Astrocyte of the hippocampus (primary cell): Measurements from ENCODE around the gene RNF141.

Experiments used
- DNase-seq: peaks from one replicate; pipeline ENCODE4 v3.0.0; 2011; ENCODE audit warnings: low read depth, low spot score

RNF141 gene

DNA sequence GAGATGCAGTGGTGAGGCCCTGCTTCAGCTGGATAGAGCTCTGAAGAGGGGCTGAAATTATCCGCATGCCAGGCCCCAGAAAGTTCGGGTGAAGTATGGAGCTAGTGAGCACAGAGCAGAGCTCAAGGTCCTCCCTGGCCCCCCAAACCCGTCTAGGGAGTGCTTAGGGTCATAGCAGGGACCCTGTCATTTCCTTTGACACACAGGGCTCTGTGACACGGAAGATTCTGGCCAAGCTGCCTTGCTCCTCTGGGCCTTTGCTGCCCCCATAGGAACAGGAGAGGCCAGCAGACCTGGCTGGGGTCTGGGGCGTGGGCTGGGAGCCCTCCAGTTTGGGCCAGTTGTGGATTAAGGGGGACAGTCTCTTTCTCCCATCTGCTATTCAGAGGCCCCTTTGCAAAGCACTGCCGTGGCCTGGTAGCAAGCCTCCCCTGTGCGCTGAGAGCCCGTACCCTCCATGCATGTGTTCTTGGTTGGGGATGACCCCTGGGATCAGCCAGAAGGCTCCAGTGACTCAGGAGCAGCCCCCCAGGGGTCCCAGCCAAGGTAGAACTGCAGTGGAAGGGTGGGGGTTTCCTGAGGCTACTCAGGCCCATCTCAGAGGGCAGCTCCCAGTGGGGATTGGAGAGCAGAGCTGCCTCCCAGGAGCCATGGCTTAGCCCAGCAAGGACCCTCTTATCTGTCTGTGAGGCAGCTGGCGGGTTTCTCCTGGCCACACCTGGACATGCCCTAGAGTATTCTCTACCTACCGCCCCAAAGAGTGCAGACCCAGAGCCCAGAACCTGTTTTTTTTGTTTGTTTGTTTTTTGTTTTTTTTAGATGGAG, 42.3 kb downstream of the RNF141 start:
- DNase-seq: no peak

DNA sequence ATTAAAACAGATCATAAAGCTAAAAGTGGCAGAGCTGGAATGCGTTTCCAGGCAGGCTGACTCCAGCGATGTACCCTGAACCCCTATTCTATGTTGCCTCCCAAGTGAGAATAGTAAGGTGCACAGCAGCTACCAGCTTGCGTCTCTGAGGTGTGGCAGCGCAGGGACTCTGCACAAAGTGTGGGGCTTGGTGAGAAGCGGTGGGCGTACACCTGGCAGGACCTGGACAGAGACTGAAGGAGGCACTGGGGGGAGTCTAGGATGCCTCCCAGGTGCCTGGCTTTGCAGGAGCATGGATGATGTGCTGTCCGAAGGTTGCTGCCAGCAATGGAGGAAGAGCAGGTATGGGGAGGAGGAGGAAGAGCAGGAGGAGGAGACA, 43.0 kb downstream of the RNF141 start:
- DNase-seq: no peak

DNA sequence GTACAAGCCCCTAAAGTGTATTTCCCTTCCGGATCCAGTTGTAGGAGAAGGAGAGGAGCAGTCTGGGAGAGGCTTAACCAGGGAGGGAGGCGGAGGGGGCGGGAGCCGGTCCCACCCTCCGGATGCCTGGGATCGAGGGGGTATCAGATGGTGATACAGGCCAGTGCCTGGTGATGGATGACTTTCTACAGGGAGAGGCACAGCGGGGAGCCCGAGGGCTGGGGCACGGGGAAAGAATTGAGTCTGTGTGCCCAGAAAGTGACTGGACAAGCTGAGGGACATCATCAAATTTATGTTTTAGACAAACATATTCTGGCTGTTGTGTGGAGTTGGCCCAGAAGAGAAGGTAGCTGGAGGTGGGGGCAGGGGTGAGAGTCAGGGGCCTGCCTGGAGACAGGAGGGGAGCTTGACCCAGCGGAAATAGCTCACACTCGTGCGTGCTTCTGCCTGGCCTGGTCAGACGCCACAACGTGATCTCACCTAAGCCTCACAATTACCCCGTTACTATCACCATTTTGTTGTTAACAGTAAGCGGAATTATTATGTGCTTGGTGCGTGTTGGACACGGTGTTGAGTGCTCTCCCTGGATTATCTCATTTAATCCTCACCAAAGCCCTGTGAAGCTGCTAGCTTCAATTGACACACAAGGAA, 43.5 kb downstream of the RNF141 start:
- DNase-seq: no peak

DNA sequence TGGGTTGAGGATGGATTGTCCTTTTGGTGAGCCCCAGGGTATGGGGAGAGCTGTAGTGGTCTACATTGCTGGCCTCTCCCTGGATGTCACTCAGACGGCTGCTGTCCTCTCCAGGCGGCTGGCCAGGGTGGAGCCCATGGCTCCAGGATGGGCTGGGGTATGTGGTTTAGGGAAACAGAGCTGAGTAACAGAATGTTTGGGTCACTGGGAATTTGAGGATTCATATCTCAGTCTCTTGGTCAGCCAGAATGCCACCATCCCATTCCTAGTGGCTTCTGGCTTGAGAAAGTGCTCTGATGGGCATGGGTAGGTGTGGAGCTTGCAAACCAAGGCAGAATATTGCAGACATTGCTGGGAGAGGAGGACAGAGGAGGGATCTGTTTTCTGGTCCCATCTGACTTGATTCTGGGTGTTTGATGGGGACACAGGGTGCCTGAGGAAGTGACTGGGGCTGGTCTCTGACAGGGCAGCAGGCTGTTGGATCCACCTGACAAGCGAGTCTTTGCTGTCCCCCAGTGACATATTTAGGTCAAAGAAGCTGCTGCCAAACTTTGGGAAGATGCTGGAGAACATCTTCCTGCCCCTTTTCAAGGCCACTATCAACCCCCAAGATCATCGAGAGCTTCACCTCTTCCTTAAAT, 44.6 kb downstream of the RNF141 start:
- DNase-seq: no peak

DNA sequence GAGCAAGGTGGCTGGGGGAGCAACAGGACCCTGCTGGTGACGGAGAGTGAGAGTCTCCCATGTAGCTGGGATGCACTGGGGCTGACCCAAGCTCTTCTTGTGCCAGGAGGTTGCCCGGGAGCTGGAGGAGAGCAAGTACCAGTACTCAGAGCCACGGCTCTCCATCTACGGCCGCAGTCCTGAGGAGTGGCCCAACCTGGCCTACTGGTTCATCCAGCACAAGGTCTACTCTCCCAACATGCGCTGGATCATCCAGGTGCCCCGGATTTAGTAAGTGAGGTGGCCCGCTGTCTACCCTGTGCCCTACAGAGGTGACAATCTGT, 45.6 kb downstream of the RNF141 start:
- no peak for DNase-seq

DNA sequence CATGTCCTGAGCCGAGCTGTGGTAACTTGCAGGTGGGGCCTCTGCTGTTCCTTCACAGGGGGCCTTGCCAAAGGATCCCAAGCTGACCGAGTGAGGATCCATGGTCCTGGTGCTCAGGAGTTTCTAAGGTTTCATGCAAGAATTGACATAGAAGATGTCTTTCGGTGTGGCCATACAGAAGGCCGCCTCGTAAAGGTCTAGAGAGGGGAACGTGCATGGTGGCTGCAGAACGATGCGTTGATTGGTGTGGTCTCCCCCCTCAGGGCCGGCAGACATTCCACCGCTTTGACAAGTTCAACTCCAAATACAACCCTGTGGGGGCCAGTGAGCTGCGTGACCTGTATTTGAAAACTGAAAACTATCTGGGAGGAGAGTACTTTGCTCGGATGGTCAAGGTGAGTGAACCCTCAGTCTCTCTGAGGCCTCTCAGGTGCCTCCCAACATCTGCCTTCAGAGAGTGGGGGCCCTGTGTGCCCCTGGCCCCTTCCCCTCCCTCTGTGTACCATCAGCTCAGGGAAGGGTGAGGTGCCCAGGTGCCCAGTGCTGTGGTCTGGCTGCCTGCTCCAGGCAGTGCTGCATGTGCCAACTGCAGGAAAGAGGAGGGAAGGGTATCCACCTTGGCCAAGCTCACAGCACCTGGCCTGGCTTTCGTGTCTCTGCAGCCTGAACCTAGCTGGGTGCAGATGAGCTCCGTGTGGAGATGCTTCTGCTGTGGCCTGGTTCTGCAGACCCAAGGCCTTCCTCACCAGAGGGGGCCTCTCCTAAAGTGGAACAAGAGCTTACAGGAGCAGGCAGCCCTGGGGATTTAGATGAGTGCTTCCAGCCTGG, 46.1 kb downstream of the RNF141 start:
- no peak for DNase-seq

DNA sequence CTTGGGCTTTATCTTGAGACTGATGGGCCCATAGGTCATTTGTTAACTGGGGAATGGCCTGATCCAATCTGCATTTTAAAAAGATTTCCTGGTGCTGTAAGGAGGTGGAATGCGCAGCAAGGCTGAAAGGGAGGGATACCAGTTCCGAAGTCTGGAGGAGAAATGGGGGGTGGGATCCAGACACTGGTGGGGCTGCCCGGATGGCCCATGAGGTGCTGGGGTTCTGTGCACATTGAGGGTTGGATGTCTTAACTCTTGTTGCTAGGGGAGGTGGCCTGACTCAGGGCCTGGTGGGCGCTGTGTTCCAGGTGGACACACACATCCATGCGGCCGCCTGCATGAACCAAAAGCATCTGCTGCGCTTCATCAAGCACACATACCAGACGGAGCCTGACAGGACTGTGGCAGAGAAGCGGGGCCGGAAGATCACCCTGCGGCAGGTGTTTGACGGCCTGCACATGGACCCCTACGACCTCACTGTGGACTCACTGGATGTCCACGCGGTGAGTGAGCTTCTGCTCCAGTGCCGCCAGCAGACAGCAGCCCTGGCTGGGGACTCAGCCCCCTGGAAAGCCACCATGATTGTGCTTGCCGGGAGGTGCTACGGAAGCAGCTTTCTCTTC, 47.8 kb downstream of the RNF141 start:
- DNase-seq: no peak

DNA sequence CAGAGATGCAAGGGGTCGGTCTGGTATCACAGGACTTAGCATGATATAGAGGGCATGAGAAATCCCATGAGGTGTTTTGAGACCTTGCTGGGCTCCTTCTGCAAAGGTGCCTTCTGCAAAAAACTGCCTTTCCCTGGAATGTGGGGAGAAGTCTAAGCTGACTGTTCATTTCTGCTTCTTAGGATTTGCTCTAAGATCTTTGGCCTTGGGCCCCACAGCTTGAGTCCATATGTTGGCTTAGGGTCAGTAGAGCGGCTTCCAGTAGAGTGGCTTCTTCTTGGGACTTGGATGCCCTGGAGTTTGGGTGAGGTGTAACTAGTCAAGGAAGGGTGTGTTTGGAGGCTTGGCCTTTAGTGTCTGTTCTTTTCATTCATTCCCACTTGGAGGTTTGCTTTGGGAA, 48.9 kb downstream of the RNF141 start:
- DNase-seq: no peak

DNA sequence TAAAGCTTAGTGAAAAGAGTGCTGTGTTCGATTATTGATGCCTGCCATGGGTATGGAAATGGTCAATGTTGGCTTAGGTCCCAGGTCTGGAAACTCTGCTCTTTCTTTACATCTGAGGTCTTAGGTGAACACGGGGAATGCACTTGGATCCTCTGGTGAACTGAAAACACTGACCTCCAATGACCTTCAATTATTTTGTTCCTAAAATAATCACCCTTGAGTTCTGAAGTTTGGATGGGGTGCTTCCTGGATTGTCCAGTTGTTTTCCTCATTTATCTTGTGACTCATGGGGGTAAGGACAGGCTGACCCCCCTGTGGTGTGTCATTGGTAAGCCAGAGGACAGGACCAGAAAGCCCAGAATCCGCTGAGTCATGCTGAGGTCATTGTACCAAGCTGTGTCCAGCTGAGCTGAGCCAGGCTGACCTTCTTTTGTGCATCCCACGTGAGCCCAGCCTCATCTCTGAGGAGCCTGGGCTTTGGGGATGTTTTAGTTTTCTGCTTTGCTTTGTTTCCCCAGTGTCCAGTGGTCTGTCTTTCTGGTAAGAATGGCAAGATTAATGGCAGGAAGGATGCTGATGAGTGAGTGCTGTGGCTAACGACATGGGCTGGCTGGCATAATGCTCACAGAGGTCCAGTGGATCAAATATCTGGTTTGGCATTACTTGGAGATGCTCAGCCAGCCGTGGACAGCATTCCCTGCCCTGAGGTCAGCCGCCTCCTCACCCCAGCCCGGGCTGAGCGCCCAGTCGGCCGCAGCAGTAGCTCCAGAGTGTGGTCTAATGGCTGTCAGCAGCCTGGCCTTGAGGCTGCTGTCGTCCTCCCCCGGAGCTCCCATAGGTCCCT, 50.4 kb downstream of the RNF141 start:
- peak; percentile 93 for DNase-seq

DNA sequence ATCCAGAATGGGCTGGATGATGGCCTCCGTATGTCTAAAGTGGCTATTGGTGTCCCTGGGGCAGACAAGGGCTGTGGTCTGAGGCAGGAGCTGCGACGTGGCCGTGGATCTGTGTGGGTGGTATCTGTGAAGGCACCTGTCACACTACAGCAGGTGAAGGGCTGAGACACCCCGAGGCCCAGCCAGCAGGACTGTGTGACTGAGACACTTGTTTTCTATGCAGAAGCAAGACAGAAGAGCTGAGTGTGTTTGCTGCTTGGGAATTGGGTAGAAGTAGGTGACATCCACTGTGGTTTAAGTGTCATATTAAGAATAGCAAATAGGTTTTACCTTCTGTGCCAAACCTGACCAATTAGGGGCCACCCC, 51.0 kb downstream of the RNF141 start:
- DNase-seq: no peak

DNA sequence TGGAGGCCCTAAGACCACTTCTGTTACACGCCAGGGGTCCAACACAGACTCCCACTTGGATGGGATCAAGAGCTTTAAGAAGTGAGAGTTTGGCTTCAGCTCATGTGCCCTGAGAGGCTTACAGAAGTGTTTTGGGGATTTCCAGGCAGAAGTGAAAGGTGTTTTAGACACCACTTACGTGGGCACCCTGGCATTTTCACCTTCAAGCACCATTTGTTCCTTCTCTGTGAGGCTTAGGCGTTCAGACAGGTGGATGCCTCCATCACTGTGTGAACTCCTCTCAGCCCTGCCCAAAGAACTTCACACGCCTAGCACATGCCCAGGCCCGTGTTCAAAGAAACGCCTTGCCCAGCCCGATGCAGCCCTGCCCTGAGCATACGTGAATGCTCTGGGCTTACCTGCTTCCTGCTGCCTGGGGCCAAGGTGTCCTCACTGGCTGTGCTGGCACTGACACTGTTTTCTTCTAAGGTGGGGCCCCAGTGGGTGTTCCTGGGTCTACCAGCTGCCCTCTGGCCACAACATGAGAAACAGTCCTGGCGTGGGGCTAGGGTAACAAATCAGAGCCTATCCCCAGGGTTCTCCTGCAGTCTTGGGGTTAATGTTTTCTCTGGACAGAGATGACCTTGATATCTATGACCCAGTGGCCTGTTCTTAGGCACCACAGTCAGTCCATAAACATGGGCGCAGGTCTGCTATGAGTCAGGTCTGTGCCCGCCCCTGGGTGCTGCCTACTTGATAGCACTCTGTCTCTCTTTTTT, 51.9 kb downstream of the RNF141 start:
- DNase-seq: no peak

DNA sequence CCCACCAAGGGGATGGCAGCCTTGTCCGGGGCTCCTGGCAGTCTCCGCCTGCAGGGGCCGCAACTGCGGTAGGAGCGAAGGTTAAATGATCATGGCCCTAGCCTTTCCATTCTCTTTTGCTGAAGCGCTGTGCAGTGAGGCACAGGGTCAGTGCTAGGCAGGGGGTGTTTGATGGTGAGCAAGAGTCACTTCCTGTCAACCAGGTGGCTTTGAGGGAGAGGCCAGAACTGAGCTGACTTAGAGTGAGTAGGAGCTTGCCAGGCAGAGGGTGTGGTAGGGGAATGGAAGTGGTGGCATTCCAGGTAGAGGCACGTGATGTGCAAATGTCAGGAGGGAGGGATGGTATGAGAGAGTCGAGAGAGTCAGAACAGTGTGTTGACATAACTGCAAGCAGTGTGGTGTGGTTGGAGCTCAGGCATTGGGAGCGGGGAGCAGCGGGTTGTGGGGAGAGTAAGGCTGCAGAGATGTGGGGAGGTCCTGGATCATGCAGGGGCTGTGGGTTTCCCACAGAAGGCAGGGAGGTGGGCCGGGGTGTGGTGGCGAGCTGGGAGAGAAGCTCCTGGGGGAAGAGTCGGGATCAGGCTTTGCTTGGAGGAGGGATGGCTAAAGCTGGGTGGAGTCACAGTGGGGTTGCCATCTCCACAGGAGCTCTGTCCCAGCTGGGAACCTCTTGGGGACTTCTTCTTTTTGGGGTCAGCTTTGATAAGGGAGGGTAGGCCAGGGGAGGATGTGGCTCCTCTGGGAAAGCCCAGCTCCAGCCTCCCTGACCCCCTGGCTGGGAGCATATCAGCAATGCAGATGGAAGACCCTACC, 52.7 kb downstream of the RNF141 start:
- DNase-seq: no peak

DNA sequence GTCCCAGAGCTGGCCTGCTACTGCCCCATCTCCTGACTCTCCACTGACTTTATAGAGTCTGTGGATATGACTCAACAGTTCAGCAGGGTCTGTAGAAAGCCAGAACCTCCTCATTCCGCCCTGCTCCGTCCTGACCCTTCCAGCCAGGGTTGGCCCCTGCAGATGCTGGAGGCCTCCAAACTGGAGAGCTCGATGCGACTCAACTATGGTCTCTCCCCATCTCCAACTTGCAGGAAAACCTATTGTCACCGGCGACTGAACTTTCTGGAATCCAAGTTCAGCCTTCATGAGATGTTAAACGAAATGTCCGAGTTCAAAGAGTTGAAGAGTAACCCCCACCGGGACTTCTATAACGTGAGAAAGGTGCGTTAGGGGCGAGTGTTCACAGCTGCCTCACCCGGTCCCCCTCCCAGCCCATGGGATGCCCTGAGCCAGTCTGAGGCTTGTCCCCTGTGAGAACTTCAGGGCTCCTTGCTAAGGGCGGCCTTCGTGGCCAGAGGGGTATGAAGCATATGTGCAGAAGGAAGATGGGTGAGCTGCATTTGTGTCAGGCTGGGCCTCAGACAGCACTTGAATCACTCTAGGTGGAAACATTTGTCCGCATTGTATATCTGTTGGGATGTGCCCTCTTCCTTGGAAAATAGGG, 53.9 kb downstream of the RNF141 start:
- DNase-seq: no peak

DNA sequence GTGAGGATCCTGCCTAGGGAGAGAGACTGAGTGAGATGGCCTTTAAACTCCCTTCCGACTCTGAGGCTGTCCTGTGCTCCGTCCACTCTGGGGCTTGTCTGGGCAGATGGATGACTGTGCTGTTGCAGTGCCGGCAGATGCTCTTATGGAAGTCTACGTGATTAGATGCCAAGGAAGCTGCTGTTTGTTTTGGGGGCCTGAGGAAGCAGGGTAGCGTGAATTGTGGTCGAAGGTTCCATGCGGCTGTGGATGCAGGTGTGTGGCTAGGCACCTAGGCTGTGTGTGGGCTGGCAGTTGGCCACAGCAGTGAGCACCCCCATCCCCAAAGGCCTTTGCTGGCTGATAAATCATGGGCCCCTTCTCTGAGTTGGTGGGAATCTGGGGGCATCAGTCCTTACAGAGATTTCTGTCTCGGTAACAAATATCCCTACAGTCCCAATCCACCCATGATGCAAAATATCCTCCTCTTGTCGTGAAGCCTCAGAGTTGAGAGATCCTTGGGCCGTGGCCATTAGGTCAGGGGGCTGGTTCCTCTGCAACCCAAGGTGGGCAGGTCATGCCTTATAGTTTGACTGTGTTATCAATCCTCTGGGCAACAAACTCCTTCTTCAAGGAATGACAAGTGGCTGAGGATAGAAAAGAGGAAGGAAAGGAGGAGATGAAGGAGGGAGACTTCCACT, 54.7 kb downstream of the RNF141 start:
- no peak for DNase-seq

DNA sequence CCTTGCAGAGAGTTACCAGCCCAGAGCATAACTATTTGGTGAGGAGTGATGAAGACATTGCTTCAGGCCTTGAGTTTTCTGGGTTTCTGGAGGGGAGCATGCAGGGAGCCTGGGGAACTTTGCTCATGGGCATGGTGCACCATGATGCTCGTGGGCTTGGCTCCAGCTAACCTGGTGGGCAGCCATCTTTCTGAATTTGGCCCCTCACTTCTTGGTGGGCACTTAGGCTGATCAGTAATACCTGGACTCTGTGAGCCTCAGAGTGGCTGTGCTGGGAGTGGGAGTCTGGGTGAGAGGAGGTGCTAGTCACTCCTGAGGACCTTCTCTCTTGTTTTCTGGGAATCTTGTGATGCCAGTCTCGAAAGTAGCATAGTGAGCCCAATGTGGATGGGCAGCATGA, 55.3 kb downstream of the RNF141 start:
- DNase-seq: no peak

DNA sequence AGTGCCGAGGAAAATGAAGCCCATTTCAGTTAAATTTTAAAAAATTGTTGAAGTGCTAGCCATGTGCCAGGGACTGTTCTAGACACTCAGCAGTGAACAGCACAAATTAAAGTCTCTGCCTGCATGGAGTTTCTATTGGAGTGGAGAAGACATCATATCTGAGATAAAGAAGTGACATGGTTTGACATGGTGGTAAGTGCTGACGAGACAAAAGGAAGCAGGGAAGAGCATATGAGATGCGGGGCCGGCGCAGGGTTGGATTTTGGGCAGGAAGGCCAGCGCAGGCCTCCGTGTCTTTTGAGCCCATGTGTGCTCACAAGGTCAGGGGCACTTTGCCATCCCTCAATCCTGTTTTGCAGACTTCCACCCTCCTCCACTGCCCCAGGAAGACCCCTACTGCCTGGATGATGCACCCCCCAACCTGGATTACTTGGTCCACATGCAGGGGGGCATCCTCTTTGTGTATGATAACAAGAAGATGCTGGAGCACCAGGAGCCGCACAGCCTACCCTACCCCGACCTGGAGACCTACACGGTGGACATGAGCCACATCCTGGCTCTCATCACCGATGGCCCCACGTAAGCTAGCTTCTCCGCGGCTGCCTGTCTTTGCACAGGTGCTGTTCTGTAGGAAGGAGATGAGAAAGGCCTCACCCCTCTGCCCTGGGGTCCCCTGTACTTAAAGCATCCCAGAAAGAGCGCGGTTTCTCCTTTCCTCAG, 56.4 kb downstream of the RNF141 start:
- DNase-seq: no peak

DNA sequence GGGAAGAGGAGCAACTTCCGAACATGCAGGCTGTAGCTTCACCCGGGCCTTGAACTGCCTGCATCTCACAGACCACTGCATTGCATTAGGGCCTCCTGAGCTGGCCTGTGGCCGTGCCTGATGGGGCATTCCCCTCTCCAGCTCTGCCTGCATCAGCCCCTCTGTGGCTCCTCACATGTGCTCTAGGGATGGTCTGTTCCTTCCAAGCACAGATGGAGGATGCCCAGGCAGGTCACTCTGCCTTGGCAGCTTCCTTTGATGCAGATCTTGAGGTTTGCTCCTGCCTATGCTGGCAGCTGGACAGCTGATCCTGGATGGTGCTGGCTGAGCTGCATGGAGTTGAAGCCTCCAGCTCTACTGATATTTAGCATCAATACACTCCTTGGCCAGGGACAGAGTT, 57.4 kb downstream of the RNF141 start:
- peak; percentile 16 for DNase-seq

DNA sequence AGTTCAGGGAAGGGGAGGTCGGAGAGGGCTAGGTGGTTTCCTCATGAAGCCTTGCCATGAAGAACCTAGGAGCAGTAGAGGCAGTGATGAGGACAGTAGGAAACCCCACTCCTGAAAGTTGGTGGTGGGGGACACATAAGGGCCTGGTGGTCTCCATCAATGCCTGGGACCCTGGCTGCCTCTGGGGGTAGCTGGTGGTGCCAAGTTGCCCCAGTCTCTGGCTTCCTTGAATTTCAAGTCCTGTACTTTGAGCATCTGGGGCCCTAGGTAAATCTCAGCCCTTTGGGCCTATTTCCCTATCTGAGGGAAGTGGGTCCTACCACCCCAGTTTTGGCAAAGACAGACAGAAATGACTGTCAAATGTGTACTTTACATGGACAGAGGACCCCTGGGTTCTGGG, 57.8 kb downstream of the RNF141 start:
- no peak for DNase-seq
